Stimulated activated naive CD8-positive, alpha-beta T cell treated with anti-CD3 and anti-CD28 coated beads, Interleukin-15, Interleukin-2, amounts not matched to agents 100 U/mL and 50 U/mL, for 24 hours (primary cell): ENCODE results near the gene CDC42EP4.

Experiments used
- ATAC-seq: fragments of 150-1000 bp; cut with Tn5 transposase; one replicate; pipeline ENCODE4 v1.10.0; 2021
- DNase-seq: peaks from one replicate; pipeline ENCODE4 v3.0.0; 2021

Gene CDC42EP4

GRCh38 chr17:73311781-73312641 is at the start of gene CDC42EP4:
Gene CDC42EP4 (minus strand): TSS chr17:73312001. CDS start chr17:73286500, 25,501 bp downstream.
- peak; percentile 95 for ATAC-seq
- peak; percentile 90 for DNase-seq

- no peak for DNase-seq
- no peak for ATAC-seq
These were observed 49.4 kb upstream of the CDC42EP4 start for GRCh38 chr17:73360961-73361761.

DNA sequence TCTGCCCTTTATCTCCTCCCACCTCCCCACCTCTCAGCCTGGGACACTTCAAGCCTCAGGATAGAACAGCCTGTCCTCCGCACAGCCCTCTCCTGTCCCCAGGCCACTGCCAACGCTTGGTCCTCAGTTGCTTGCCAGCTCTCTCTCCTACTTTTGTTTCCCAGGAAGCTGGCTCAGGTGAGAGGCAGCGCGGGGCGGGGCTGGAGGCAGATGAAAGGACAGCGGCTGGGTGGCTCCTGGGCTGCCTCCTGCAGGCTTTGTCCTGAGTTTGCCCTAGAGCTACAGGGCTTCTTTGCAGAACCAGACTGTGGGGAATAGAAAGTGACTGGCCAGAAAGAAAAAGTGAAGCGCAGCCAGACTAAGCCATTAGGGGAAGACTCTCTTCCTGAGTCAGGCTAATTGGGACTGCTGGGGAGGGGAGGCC is 48.2 kb upstream of the CDC42EP4 start:
- no peak for ATAC-seq

DNA sequence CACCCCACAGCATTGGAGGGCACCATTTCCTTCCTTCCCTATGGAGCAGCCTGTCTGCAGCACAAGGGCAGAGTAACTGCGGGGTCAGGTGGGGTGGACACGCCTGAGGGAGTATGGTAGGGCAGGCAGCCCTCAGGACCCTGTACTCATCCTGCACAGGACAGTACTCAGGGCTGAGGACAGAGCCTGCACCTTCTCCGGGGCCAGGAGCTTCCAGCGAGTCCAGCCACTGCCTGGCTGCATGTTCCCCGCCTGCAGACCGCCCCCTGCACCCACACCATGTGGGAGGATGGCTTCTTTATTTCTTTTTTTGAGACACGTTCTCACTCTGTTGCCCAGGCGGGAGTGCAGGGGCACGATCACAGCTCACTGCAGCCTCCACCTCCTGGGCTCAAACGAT is 47.6 kb upstream of the CDC42EP4 start:
- no peak for DNase-seq
- no peak for ATAC-seq

More for the DNA sequence above, 48.2 kb upstream of the CDC42EP4 start:
- no peak for DNase-seq

DNA sequence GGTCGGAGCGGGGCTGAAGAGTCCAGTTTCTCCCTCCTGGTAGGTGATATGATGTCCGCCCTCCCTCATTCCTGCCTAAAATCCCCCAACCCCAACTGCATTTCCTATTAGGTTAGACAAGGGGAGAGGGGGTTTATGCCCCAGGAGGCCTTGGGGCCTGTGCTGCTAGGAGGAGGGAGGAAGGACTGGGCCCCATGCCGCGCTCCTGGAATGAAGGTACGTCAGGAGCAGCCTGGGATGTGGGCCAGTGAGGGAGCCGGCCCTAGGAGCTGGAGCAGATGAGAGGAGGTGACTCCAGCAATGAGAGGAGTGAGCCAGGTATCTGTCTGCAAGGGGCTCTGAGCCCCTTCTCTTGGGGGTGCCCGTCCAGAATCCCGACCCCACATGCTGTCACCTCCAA is 46.9 kb upstream of the CDC42EP4 start:
- DNase-seq (no peak), ATAC-seq (no peak)

- no peak for DNase-seq
- no peak for ATAC-seq
These were observed 46.2 kb upstream of the CDC42EP4 start for GRCh38 chr17:73357981-73358380.

- ATAC-seq (no peak), DNase-seq (no peak)
These were observed 45.5 kb upstream of the CDC42EP4 start for GRCh38 chr17:73357318-73357717.

GRCh38 chr17:73356561-73357170 is 44.9 kb upstream of the CDC42EP4 start:
- no peak for DNase-seq
- ATAC-seq = no peak

DNA sequence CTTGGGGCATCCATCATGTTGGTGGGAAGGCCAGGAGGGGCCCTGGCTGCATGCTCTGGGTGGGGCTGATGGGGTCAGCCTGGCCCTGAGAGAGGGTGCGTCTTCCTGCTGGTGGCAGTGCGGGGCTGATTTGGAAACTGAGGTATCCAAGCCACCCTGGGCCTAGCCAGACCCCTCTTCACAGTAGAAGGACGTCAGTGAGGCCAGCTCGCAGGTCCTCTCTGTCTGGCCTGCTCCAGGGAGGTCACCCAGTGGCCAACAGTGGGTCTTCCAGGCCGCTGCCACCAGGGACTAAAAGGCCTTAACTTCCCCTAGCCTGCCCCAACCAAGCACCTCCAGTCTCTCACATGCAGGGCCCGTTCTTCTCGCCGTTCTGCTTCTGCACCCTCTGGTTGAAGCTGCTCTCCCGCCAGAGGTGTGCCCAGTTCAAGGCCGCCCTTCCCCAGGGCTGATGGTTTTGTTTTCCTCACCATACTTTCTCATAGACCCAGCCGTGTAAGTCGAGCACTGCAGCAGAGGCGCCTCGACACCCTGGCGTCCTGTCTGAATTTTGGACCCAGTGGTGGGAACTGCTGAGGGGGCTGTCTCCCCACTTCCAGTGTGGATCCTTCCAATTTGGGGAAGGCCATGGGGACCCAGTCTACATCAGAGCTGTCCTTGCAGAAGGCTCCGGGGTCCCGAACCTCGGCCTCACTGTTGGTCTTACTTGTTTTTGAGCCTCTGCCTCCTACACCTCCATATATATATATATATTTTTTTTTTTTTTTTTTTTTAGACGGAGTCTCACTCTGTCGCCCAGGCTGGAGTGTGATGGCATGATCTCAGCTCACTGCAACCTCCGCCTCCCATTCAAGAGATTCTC is 42.9 kb upstream of the CDC42EP4 start:
- no peak for ATAC-seq
- no peak for DNase-seq

DNA sequence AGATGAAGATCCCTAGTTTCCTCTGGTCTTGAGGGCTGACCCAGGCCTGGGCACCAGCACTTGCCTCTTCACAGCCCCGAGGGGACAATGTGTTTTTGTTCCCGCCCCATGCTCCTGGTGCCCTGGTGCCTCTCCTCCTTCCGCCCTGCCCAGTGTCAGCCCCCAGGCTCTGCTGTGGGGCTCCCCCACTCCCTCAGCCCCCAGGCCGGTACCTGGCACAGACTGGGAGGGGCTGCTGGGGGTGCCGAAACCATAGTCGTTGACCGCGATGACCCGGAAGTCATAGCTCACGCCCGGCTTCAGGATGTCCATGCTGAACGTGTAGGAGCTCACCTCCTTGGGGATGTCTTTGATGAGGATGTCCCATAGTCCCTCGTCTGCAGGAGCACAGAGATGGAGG is 40.5 kb upstream of the CDC42EP4 start:
- ATAC-seq (no peak), DNase-seq (no peak)

DNA sequence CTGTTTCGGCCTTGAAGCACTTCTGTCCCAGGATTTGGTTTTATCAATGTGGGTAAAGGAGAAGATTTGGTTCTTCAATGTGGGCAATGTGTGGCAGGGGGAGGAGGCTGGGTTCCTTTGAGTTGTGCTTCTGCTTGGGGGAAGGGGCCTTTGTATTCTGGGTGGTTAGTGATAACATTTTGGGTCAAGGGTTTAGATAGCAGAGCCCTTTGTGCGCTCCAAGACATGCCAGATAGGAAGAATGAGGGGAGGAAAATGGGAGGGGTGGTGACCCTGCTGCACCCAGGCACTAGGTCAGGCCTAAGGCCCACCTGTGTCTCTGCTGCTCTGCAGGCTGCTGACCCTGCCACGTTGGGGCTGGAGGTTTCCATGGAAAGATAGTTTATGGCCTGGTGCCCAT is 40.0 kb upstream of the CDC42EP4 start:
- DNase-seq (no peak), ATAC-seq (no peak)

GRCh38 chr17:73350864-73351263 is 39.1 kb upstream of the CDC42EP4 start:
- no peak for DNase-seq
- no peak for ATAC-seq

DNA sequence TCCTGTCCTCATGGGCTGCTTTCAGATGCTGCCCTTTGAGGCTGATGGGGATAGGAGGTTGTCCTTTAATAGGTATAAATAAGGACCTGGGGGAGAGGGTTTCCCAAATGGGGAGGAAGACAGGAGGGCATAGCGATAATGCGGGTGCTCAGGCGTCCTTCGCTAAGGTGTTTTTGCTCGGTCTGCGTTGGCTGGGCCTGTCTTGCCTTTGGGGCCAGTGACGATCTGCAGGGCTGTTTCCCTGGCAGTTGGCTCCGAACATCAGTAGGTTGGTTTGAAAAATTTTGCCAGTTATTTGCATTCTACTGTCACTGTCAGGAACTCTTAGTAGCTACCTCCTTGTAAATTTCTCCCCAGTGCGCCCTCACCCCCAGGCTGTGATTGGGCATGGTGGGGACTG is 37.8 kb upstream of the CDC42EP4 start:
- DNase-seq = no peak

GRCh38 chr17:73349138-73349537 is 37.3 kb upstream of the CDC42EP4 start:
- no peak for ATAC-seq

More for the DNA sequence above, 37.8 kb upstream of the CDC42EP4 start:
- no peak for ATAC-seq

DNA sequence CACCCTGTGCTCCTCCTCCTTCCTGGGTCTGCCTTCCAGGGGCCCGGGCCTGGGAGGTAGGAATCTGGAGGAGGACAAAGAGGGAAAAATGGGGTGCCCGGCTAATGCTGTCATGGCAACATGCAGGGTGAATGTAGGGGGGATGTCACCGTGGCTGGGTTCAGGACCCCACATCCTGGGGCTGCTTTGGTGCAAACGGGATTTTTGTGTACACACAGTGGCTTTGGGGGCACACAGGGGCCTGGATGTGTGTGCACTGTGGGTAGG is 37.0 kb upstream of the CDC42EP4 start:
- ATAC-seq = no peak
- DNase-seq = no peak

More at GRCh38 chr17:73349138-73349537, 37.3 kb upstream of the CDC42EP4 start:
- DNase-seq = no peak

- no peak for DNase-seq
- ATAC-seq = no peak
These were observed 36.4 kb upstream of the CDC42EP4 start for GRCh38 chr17:73348018-73348828.

- ATAC-seq = no peak
- no peak for DNase-seq
These were observed 35.5 kb upstream of the CDC42EP4 start for GRCh38 chr17:73347351-73347750.

GRCh38 chr17:73346501-73347162 is 34.8 kb upstream of the CDC42EP4 start:
- no peak for DNase-seq
- ATAC-seq = no peak

DNA sequence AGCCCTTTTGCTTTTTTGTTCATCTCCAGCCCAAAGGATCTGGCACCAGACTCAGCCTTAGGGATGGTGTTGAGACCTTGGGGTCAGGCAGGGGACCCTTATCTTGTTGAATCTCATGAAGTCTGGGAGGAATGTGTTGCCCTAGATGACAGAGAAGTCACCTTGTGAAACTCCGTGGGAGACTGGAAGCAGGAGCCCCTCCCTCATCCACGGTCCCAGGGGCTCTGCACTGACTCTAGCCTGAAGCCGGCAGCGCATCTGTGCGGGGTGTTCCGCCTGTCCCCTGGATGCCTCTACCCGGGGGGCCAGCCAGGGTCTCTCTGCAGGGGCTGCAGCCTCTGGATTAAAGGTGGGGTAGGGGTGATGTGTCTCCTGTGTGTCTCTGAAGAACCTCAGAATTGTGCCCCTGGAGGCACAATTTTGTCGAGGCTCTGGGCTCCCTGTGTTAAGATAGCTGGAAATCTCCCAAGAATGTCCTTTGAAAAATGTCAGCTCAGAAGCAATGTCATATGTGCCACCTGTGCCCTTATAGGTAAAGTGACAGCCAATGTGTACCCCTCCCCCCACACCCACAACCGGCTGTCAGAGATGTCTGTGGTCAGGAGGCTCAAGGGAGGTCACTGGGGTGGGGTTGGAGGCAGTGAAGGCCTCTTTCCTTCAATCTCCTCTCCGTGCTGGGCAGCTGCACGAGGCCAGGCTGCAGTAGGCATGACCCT is 32.1 kb upstream of the CDC42EP4 start:
- DNase-seq (no peak), ATAC-seq (no peak)

GRCh38 chr17:73343168-73343634 is 31.4 kb upstream of the CDC42EP4 start:
- ATAC-seq (no peak), DNase-seq (no peak)
